SH-SY5Y (cell line): Measurements from ENCODE around the gene MCM10.

Experiments used
- GATA2 ChIP-seq: IDR thresholded peaks from 2 replicates; pipeline ENCODE4 v1.6.1; 2011; ENCODE audit warnings: mild to moderate bottlenecking, low read depth, low read length
- GATA3 ChIP-seq: IDR thresholded peaks from 2 replicates; pipeline ENCODE4 v1.6.1; 2011; ENCODE audit warnings: low read depth, mild to moderate bottlenecking, low read length, moderate library complexity

The MCM10 gene

DNA sequence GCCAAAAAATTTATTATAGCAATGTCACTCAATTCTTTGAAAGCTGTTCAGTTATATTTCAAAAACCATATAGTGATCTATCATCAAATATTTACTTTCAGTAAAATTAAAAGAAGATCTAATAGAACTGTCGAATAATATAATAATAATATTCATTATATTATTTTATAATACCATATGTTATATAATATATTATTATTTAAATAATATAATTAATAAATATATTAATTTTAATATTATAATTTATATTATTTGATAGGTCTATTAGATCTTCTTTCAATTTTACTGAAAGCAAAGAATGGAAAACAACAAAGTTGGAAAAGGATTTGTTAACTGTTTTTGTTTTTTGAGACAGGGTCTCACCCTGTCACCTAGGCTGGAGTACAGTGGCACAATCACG is 95.3 kb downstream of the MCM10 start:
- TF ChIP-seq GATA2, result no peak
- no peak for TF ChIP-seq GATA3

DNA sequence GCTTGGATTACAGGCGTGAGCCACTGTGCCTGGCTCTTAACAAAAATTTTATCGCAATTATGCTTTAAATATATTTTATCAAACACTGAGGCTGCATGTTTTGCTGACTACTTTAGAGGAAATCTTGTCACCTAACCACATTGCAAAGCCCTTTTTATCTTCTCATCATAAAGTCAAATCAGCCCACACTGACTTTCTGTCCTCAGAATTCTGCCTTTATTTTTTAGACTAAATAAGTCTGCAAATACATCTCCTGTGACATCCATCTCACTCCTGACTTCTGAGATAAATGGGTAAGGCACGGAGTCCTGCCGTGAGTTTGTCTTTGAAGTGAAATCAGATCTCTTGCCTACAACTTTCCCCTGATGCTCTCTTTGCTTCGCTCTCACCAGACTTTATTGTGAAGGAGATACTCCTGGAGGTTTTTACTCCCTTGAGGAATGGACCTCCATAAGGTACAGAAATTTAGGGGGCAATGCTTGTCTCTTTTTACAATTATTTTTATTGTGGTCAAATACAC is 96.3 kb downstream of the MCM10 start:
- TF ChIP-seq GATA3, result no peak
